GM23248 (cell line): ENCODE measurements around the gene INPP5A. TPM values are rescaled to one million over a fixed set of nuclear protein-coding genes. Genes with fewer than 3 reads are reported as not detected.

Source experiments
- DNase-seq: peaks from one replicate; pipeline ENCODE4 v3.0.0-alpha.2; 2015
- H2AFZ ChIP-seq: fragments of 200-600 bp; sonication (generic); 2 replicates; pipeline ENCODE4 v1.6.1; 2016; ENCODE audit warnings: antibody characterized with exemption
- H3F3A ChIP-seq: fragments of 200-600 bp; sonication (generic); 2 replicates; pipeline ENCODE4 v1.6.1; 2016; ENCODE audit warnings: mild to moderate bottlenecking, antibody characterized with exemption, mixed run types; ENCODE audit not compliant: insufficient read depth
- H3K27ac ChIP-seq: fragments of 200-600 bp; sonication (generic); 2 replicates; pipeline ENCODE4 v1.5.1; 2016; ENCODE audit warnings: mild to moderate bottlenecking
- H3K27me3 ChIP-seq: fragments of 200-600 bp; sonication (generic); replicated peaks from 2 replicates; pipeline ENCODE4 v1.6.1; 2016; ENCODE audit warnings: mild to moderate bottlenecking; ENCODE audit not compliant: insufficient read depth
- H3K36me3 ChIP-seq: fragments of 200-600 bp; sonication (generic); 2 replicates; pipeline ENCODE4 v1.6.1; 2016; ENCODE audit warnings: low read depth, mild to moderate bottlenecking
- H3K4me1 ChIP-seq: fragments of 200-600 bp; sonication (generic); 2 replicates; pipeline ENCODE4 v1.6.1; 2016; ENCODE audit warnings: mild to moderate bottlenecking; ENCODE audit not compliant: insufficient read depth
- H3K4me2 ChIP-seq: fragments of 200-600 bp; sonication (generic); one replicate; pipeline ENCODE4 v1.6.1; 2016; ENCODE audit warnings: mild to moderate bottlenecking; ENCODE audit not compliant: unreplicated experiment
- H3K4me3 ChIP-seq: fragments of 200-600 bp; sonication (generic); 2 replicates; pipeline ENCODE4 v1.5.1; 2016; ENCODE audit warnings: mild to moderate bottlenecking
- H3K79me2 ChIP-seq: fragments of 200-600 bp; sonication (generic); 2 replicates; pipeline ENCODE4 v1.6.1; 2016; ENCODE audit warnings: mild to moderate bottlenecking; ENCODE audit not compliant: insufficient read depth
- H3K9ac ChIP-seq: fragments of 200-600 bp; sonication (generic); 2 replicates; pipeline ENCODE4 v1.6.1; 2016; ENCODE audit warnings: mild to moderate bottlenecking
- H3K9me2 ChIP-seq: fragments of 200-600 bp; sonication (generic); 2 replicates; pipeline ENCODE4 v1.6.1; 2016; ENCODE audit warnings: mixed run types, mild to moderate bottlenecking, moderate library complexity; ENCODE audit not compliant: insufficient read depth
- H3K9me3 ChIP-seq: fragments of 200-600 bp; sonication (generic); one replicate; pipeline ENCODE4 v1.6.1; 2017; ENCODE audit warnings: low read depth
- H4K20me1 ChIP-seq: fragments of 200-600 bp; sonication (generic); 2 replicates; pipeline ENCODE4 v1.6.0; 2016; ENCODE audit not compliant: insufficient read depth
- EZH2 ChIP-seq: fragments of 200-600 bp; sonication (generic); IDR thresholded peaks from 2 replicates; pipeline ENCODE4 v1.6.1; 2018; ENCODE audit warnings: antibody characterized with exemption, mild to moderate bottlenecking; ENCODE audit not compliant: insufficient read depth, poor library complexity, severe bottlenecking
- EZH2phosphoT487 ChIP-seq: fragments of 200-600 bp; sonication (generic); IDR thresholded peaks from 2 replicates; pipeline ENCODE4 v1.6.1; 2018; ENCODE audit warnings: antibody characterized with exemption, moderate library complexity, mild to moderate bottlenecking, low read depth; ENCODE audit not compliant: insufficient read depth
- WGBS, 2 experiments: methylation state at CpG; one replicate each; pipeline ENCODE4 v1.1.6; 2015 to 2017; ENCODE audit warnings: low lambda C conversion rate in 2 of 2, low coverage in 1 of 2; ENCODE audit errors: missing lambda C conversion rate in 2 of 2; 5-methylcytosine and 5-hydroxymethylcytosine counted together
- in situ Hi-C: fragments of 300-500 bp; cut with MboI; formaldehyde crosslinking; loops from 2 replicates; pipeline ENCODE4 v1.15.0; 2020
- polyA plus RNA-seq: library from polyadenylated mRNA; unstranded; fragments of >200 nt; fragmentation: Nextera tagmentation; extraction: Ambion mirVana; gene quantifications from 2 replicates; pipeline ENCODE4 v1.2.1, GENCODE V29; 2016
- total RNA-seq: library from RNA; depleted of rRNA; stranded (reverse); fragments of >200 nt; shearing (Covaris generic); gene quantifications from 2 replicates; pipeline ENCODE4 v1.2.3, GENCODE V29; 2014

The INPP5A gene
- total and polyA plus RNA-seq, 2 experiments from 2014 or later, result 2.3 to 35.2 TPM

DNA sequence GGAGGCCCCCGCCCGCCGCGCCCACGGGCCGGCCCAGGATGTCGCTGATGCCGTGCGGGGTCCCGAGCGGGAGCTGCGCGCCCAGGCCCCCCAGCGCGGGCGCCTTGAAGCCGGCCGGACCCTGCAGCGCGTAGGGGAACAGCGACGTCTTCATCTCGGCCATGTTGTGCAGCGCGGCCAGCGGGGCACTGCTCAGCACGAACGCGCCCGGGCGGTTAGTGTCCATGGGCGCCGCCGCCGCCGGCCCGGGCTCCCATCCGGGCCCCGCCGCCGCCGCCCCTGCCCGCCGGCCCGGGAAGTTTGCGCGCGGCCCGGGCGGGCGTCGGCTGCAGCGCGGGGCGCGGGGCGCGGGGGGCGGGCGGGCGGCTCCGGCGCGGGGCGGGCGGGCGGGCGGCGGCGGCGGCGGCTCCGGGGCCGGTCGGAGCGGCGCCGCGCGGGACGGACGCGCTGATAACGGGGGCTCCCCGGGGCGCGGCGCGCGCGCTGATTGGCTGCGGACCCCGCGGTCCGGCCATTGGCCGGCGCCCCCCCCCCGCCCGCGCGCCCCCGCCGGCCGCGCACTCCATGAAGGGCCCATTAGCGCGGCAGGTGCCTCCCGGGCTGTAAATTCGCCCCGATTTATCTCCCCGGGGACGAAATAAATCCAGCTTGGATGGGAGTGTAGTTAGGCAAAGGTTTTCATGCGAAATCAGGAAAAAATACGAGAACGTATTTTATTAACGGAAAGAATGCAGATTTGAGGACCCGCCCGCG, 248.3 kb downstream of the INPP5A start, which contains the start of gene NKX6-2:
NKX6-2 (minus strand) TSS at position 425 of the 753 bp plus-strand sequence; CDS start at position 226, 199 bp downstream.
- WGBS, 2 experiments, result 1 to 2% methylated on average over 42 to 48 of the region's 119 CpGs
- Histone ChIP-seq H3K27me3 (peaks cover 40% of the 10 kb centered on the region), H3K4me2 (no peak within 1 kb of the TSS)

DNA sequence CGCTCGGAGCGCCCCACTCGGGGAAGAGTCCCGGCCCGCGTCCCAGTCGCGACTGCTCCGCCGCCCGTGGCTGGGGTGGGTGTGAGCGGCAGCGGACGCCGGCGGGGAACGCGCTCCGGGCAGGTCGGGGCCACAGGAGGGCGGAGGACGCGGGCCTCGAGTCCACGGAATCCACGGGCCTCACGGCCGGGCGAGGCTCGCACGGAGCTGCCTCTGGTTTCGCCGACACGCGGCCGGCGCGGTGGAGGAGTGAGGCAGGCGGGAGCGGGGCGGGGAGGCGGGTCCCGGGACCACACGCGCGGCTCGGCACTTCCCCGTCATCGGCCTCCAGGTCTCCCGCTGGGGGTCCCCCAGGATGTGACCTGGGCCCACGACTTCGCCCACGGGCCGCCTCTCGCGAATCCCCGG, 248.9 kb downstream of the INPP5A start:
- H3K4me2 ChIP-seq, result no peak overlapping the region

More for the DNA sequence above, 248.3 kb downstream of the INPP5A start, which contains the start of gene NKX6-2:
- Histone ChIP-seq H3K9ac (no peak within 1 kb of the TSS), H3K4me3 (no peak within 1 kb of the TSS), H3F3A (no peaks in the 10 kb centered on the region), H3K9me3 (no peaks in the 10 kb centered on the region), H2AFZ (no peak within 1 kb of the TSS), H3K4me1 (no peaks in the 10 kb centered on the region), H3K36me3 (no peaks in the 10 kb centered on the region), H3K79me2 (no peaks in the 10 kb centered on the region), H4K20me1 (no peaks in the 10 kb centered on the region), H3K9me2 (no peaks in the 10 kb centered on the region), H3K27ac (no peak within 1 kb of the TSS)
- DNase-seq, result peak; percentile 48
- in situ Hi-C loops, result no loop called here
- TF ChIP-seq EZH2phosphoT487 (no peak), EZH2 (peak; percentile 93)

DNA sequence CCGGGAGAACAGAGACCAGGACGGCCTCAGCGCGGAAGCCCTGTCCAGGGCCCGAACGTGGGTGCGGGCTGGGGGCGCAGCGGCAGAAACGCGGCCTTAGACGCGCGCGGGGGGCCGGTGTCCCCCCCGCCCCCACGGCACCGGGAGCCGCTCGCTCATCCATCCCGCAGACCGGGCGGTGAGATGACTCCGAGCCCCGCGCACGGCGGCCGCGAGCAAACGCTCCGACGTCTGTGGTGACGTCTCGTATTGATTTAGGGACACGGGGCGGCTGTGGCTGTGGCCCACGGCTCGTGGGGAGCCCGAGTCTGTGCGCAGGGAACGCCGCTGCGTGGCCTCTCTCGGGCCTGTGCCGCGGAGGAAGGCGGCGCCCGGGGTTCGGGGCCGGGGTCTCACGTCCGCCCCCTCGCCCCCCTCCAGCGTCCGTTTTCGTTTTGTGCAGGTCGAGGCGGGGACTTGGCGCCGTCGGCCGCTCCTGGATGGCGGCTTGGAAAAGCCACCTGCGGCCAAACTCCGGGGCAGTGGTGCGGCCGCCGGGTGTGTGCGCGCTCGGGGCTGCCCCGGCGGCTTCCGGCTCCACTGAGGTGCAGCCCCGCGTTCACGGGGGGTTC, 249.4 kb downstream of the INPP5A start:
- 0 out of 2 replicates have a peak, but pooled peaks have one; percentile 49 for TF ChIP-seq EZH2phosphoT487
- peak; percentile 19 for TF ChIP-seq EZH2
- in situ Hi-C loops, result no loop called here
- H3K27ac ChIP-seq, result no peak overlapping the region
- H3K4me1 ChIP-seq, result no peaks in the 10 kb centered on the region
- WGBS, 2 experiments, result 3 to 4% methylated on average over 56 to 64 of the region's 80 CpGs
- H3K79me2 ChIP-seq, result no peaks in the 10 kb centered on the region
- H3K4me3 ChIP-seq, result no peak overlapping the region
- peaks cover 40% of the 10 kb centered on the region for H3K27me3 ChIP-seq
- no peaks in the 10 kb centered on the region for H3F3A ChIP-seq
- no peaks in the 10 kb centered on the region for H3K9me3 ChIP-seq
- H3K4me2 ChIP-seq, result no peak overlapping the region
- no peaks in the 10 kb centered on the region for H4K20me1 ChIP-seq
- no peaks in the 10 kb centered on the region for H3K36me3 ChIP-seq
- no peaks in the 10 kb centered on the region for H3K9me2 ChIP-seq
- no peak for DNase-seq
- no peak overlapping the region for H3K9ac ChIP-seq
- no peak overlapping the region for H2AFZ ChIP-seq

More for the DNA sequence above, 248.9 kb downstream of the INPP5A start:
- Histone ChIP-seq H3K36me3 (no peaks in the 10 kb centered on the region), H3K27ac (no peak overlapping the region), H3K79me2 (no peaks in the 10 kb centered on the region), H3K9me3 (no peaks in the 10 kb centered on the region), H2AFZ (no peak overlapping the region), H4K20me1 (no peaks in the 10 kb centered on the region), H3K9me2 (no peaks in the 10 kb centered on the region), H3K9ac (no peak overlapping the region), H3F3A (no peaks in the 10 kb centered on the region), H3K4me1 (no peaks in the 10 kb centered on the region), H3K27me3 (peaks cover 40% of the 10 kb centered on the region), H3K4me3 (no peak overlapping the region)
- in situ Hi-C loops, result no loop called here
- TF ChIP-seq EZH2phosphoT487 (peak; percentile 82; the same call in 1 of the 2 replicates), EZH2 (peak; percentile 65)
- no peak for DNase-seq
- 2 to 4% methylated on average over 32 to 34 of the region's 58 CpGs for WGBS, 2 experiments

DNA sequence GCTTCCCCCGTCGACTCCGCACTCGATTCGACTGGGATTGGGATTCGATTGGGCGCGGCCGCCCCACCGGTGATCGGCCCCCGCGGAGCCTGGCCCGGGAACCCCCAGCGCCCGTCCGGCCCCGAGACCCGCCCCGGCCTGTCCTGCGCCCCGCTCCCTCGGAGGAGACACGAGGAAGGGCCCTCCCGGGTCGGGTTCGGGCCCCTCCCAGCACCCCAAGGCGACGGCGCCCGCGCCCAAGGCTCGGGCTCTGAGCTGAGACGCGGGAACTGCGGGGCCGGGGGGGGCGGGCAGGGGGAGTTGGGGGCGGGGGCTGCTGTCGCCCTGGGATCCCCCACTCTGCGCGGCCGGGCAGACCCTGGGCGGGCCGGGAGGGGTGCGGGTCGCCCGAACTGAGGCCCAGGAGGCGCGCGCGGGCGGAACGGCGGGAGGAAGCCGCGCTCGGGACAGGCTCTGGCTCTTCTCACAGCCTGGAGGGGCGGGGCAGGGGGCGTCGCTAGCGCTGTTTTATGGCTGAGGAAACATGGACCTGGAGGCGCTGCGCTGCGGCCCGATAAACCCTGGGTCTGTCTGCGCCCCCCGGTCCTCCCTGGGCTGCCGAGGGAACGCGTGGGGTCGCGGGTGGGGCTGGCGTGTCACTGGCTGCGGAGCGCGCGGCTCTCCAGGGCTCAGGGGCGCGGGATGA, 250.1 kb downstream of the INPP5A start:
- Histone ChIP-seq H3K9me3 (no peaks in the 10 kb centered on the region), H3K9me2 (no peaks in the 10 kb centered on the region), H3K36me3 (no peaks in the 10 kb centered on the region), H3F3A (no peaks in the 10 kb centered on the region), H3K27ac (no peak overlapping the region), H3K4me3 (no peak overlapping the region), H2AFZ (no peak overlapping the region), H3K4me1 (no peaks in the 10 kb centered on the region), H3K27me3 (peaks cover 40% of the 10 kb centered on the region), H3K79me2 (no peaks in the 10 kb centered on the region), H4K20me1 (no peaks in the 10 kb centered on the region), H3K9ac (no peak overlapping the region), H3K4me2 (no peak overlapping the region)
- in situ Hi-C loops, result no loop called here
- WGBS, 2 experiments, result 3 to 8% methylated on average over 29 to 75 of the region's 80 CpGs
- DNase-seq, result no peak
- no peak for TF ChIP-seq EZH2
- TF ChIP-seq EZH2phosphoT487, result no peak
